ENCODE results near the gene DDR1. TPM values are rescaled to one million over a fixed set of nuclear protein-coding genes. Genes with fewer than 3 reads are reported as not detected.

Gene DDR1
- total RNA-seq, 1 experiment from 2014 or later, result 580 TPM

DNA sequence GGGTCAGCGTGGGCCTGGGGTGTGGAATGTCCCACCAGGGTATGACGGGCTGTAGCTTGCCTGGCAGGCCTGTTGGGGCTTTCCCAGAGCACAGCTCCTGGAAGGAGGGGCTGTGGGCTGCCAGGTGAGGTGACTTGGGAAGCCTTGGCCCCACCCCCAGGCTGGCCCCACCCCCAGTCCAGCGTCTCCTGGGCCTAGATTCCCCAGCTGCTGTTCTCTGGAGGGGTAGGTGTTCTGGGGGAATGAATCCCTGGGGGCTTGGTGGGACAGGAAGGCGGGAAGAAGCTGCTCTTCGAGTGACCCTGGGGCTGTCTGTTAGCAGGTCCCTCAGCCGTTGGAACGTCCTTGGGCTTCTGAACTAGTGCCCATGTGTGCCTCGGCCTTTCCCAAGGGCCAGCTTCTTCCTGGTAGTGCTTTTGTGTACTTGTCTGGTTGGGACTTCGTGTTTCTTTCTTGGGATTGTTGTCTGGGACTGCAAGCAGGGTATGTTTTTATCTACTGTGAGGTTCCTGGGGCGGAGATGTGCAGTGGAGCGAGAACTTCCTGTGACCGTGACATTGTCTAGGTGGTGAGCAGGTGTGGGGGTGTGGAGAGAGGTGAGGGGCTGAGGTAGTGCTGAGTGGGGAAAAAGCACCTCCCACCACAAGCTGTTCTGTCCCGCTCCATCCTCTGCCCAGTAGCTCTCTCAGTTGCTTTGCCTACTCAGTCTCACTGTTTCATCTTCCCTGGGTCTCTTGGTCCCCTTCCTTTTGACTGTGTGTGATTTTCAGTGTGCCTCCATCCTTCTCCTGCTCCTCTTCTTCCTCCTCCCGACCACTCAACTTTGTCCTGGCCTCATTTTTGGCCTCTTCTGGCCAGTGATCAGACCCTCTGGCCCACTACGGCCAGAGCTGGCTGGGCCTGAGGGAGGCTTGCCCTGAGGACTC, 1.3 kb upstream of the DDR1 start:
- H3K27ac Mint-ChIP-seq (ENCODE audit: unreplicated experiment), result peak overlapping the region; percentile 84
- peak; percentile 94 for DNase-seq
- H3K4me1 Mint-ChIP-seq (ENCODE audit: low read depth, unreplicated experiment), result peaks cover 61% of the 10 kb centered on the region
- TF ChIP-seq, protein P1, sequence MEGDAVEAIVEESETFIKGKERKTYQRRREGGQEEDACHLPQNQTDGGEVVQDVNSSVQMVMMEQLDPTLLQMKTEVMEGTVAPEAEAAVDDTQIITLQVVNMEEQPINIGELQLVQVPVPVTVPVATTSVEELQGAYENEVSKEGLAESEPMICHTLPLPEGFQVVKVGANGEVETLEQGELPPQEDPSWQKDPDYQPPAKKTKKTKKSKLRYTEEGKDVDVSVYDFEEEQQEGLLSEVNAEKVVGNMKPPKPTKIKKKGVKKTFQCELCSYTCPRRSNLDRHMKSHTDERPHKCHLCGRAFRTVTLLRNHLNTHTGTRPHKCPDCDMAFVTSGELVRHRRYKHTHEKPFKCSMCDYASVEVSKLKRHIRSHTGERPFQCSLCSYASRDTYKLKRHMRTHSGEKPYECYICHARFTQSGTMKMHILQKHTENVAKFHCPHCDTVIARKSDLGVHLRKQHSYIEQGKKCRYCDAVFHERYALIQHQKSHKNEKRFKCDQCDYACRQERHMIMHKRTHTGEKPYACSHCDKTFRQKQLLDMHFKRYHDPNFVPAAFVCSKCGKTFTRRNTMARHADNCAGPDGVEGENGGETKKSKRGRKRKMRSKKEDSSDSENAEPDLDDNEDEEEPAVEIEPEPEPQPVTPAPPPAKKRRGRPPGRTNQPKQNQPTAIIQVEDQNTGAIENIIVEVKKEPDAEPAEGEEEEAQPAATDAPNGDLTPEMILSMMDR (IDR thresholded peaks at IDR 0.05; ENCODE audit: unreplicated experiment), result no peak
- TSS peak; percentile 63 for BruUV-seq (replicated peaks)
- H3K36me3 Mint-ChIP-seq (ENCODE audit: insufficient read depth, unreplicated experiment), result peaks cover 54% of the 10 kb centered on the region
- CTCF ChIA-PET, result interaction anchor here (0.6 to 6.3 kb wide), 29 partner anchors 14 to 1313 kb away, joined by 3 to 50 read pairs (median 5); partner anchors contain the start of genes DHX16, GTF2H4, PBX2 and PSORS1C1
- peak overlapping the region; percentile 89 for H3K4me3 Mint-ChIP-seq (ENCODE audit: low read depth, unreplicated experiment)
- intact Hi-C loops (cut with micrococcal nuclease; ENCODE audit: unreplicated experiment), result loop anchor here (10.0 kb wide), 1 partner anchor 208 kb away; the partner anchor contains the start of gene DHX16
- peaks cover 16% of the 10 kb centered on the region for H3K27me3 Mint-ChIP-seq (ENCODE audit: unreplicated experiment)
- no peaks in the 10 kb centered on the region for H3K9me3 Mint-ChIP-seq (ENCODE audit: low read depth, unreplicated experiment)

DNA sequence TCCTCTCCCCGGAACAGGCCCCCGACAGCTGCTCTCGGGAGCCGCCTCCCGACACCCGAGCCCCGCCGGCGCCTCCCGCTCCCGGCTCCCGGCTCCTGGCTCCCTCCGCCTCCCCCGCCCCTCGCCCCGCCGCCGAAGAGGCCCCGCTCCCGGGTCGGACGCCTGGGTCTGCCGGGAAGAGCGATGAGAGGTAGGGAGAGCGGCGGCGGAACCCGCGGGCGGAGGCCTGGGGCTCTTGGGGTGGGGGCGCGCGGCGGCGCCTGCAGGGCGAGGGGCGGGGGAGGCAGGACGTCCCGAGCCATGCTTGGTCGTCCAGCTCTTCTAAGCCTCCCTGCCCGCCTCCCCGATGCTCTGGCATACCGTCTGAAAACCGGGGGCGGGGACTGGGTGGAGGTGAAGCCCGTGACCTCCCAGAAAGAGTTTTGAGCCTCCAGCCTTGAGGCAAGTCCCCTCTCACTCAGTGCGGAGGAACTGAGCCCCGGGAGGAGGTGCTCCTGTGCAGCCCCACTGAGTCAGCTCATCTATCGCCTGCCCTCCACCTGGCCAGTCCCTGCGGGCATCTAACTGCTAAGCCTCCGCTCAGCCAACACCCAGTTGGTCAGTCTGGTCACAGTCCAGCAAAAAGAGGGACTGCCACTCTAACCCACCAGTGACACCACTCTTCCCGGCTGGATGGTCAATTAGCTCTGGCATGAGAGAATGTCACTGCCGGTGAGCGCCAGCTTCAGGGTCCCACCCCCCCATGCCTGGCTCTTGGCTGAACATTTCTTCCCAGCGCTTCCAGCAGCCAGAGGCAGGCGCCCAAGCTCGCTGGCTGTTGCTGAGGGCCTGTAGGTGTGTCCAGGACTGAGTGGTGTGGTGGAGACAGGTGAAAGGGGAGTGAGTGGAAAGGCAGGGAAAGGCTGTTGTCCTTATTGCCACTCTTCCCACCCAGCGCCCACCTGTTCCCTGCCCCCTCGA, 482 bp downstream of the DDR1 start:
- DNase-seq, result peak; percentile 74
- TF ChIP-seq, protein P1 (IDR thresholded peaks at IDR 0.05; ENCODE audit: unreplicated experiment), result no peak
- no peaks in the 10 kb centered on the region for H3K9me3 Mint-ChIP-seq (ENCODE audit: low read depth, unreplicated experiment)
- CTCF ChIA-PET, result interaction anchor here (0.6 to 6.3 kb wide), 16 partner anchors 12 to 297 kb away, joined by 3 to 50 read pairs (median 6); partner anchors contain the start of genes DHX16, GTF2H4 and VARS2
- intact Hi-C loops (cut with micrococcal nuclease; ENCODE audit: unreplicated experiment), result loop anchor here (2.0 to 10.0 kb wide), 2 partner anchors 22 to 210 kb away; partner anchors contain the start of gene DHX16
- peak overlapping the region; percentile 94 for H3K27ac Mint-ChIP-seq (ENCODE audit: unreplicated experiment)
- peaks cover 72% of the 10 kb centered on the region for H3K36me3 Mint-ChIP-seq (ENCODE audit: insufficient read depth, unreplicated experiment)
- H3K4me3 Mint-ChIP-seq (ENCODE audit: low read depth, unreplicated experiment), result peak overlapping the region; percentile 89
- peaks cover 16% of the 10 kb centered on the region for H3K27me3 Mint-ChIP-seq (ENCODE audit: unreplicated experiment)
- BruUV-seq (replicated peaks), result no TSS peak
- H3K4me1 Mint-ChIP-seq (ENCODE audit: low read depth, unreplicated experiment), result peaks cover 65% of the 10 kb centered on the region

DNA sequence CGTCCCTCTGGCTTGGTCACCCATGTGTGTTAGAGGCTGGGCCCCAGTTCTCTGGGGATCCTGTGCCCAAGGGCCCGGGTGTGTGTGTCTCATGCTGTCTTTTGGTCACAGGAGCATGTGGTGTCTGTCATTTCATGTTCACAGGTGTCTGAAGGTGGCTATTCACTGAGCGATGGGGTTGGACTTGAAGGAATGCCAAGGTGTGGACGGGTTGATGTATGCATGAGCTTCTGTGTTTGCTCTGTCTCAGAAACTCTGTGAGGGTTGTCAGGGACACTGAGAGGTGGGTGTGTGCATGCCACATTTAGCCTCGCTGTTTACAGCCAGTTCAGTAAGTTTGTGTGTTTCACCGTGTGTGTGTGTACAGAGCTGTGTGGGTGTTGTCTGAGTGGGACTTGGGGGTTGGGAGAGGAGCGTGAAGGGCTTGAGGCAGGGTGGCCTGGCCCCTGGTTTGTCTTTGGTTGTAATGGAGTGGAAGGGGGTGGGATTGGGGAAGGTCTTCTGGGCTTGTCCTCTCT, 1.2 kb downstream of the DDR1 start:
- intact Hi-C loops (cut with micrococcal nuclease; ENCODE audit: unreplicated experiment), result loop anchor here (2.0 to 10.0 kb wide), 2 partner anchors 21 to 211 kb away; partner anchors contain the start of gene DHX16
- no peaks in the 10 kb centered on the region for H3K9me3 Mint-ChIP-seq (ENCODE audit: low read depth, unreplicated experiment)
- H3K27ac Mint-ChIP-seq (ENCODE audit: unreplicated experiment), result peak overlapping the region; percentile 94
- H3K27me3 Mint-ChIP-seq (ENCODE audit: unreplicated experiment), result peaks cover 16% of the 10 kb centered on the region
- peaks cover 79% of the 10 kb centered on the region for H3K36me3 Mint-ChIP-seq (ENCODE audit: insufficient read depth, unreplicated experiment)
- CTCF ChIA-PET, result interaction anchor here (0.6 to 6.3 kb wide), 9 partner anchors 22 to 201 kb away, joined by 3 to 50 read pairs (median 8); partner anchors contain the start of genes GTF2H4 and VARS2
- peak overlapping the region; percentile 89 for H3K4me3 Mint-ChIP-seq (ENCODE audit: low read depth, unreplicated experiment)
- TF ChIP-seq, protein P1 (IDR thresholded peaks at IDR 0.05; ENCODE audit: unreplicated experiment), result no peak
- DNase-seq, result peak; percentile 75
- H3K4me1 Mint-ChIP-seq (ENCODE audit: low read depth, unreplicated experiment), result peaks cover 71% of the 10 kb centered on the region
- TSS peak; percentile 87 for BruUV-seq (replicated peaks)
